GM12878 (cell line): ENCODE data around the gene NDC1. TPM values are rescaled to one million over a fixed set of nuclear protein-coding genes. Genes with fewer than 3 reads are reported as not detected.
A peak's percentile ranks its signal among the peaks of the same experiment; 100 is the strongest.

Experiments
- ATAC-seq: fragments of 200-7000 bp; cut with Tn5 transposase; 3 replicates; pipeline ENCODE4 v1.9.1; 2020; ENCODE audit warnings: mild to moderate bottlenecking, moderate library complexity
- BruUV-seq: library from RNA; stranded (reverse); fragments of 400-500 nt; replicated peaks from 2 replicates; lab custom pipeline; 2021; lab: Mats Ljungman, UMichigan
- CTCF ChIA-PET: fragments of 300-600 bp; sonication (Branson Sonifier 250); formaldehyde crosslinking; extraction: SDS; loops from one replicate; lab custom pipeline; 2021; ENCODE audit warnings: inconsistent platforms; lab: Yijun Ruan, JAX
- POLR2A ChIA-PET: fragments of 350-600 bp; formaldehyde crosslinking; extraction: SDS; loops from one replicate; lab custom pipeline; 2021; ENCODE audit warnings: inconsistent platforms; lab: Charles Lee
- RAD21 ChIA-PET: fragments of 300-600 bp; sonication (Branson Sonifier 250); formaldehyde crosslinking; loops from one replicate; lab custom pipeline; 2023; ENCODE audit warnings: antibody characterized with exemption; ENCODE audit not compliant: unreplicated experiment; lab: Charles Lee
- SMC1A ChIA-PET: fragments of 300-600 bp; sonication (Branson Sonifier 250); formaldehyde crosslinking; loops from one replicate; lab custom pipeline; 2023; ENCODE audit not compliant: unreplicated experiment, uncharacterized antibody; lab: Charles Lee
- DNase-seq: peaks from one replicate; pipeline ENCODE4 v3.0.0-alpha.2; 2011; ENCODE audit warnings: low read depth, low spot score
- FAIRE-seq: peaks from 3 replicates; lab custom pipeline; 2011; peaks lifted over from hg19 to GRCh38; lab: Jason Lieb, UNC
- H2AFZ ChIP-seq: 2 replicates; pipeline ENCODE4 v1.6.0; 2011; ENCODE audit warnings: low read depth, low read length, control low read depth; ENCODE audit not compliant: control insufficient read depth
- H3K27ac ChIP-seq: 2 replicates; pipeline ENCODE4 v1.5.1; 2011; ENCODE audit warnings: control low read depth; ENCODE audit not compliant: control insufficient read depth, insufficient read depth
- H3K27me3 ChIP-seq, 2 experiments: replicated peaks in 1 of 2; 2 replicates each; pipeline versions ENCODE4 v1.6.0 to v1.6.1; 2011; ENCODE audit warnings: low read length in 1 of 2; ENCODE audit not compliant: control insufficient read depth in 2 of 2, insufficient read depth in 2 of 2
- H3K36me3 ChIP-seq, 2 experiments: 2 replicates each; pipeline ENCODE4 v1.5.1; 2011; ENCODE audit warnings: low read length in 1 of 2; ENCODE audit not compliant: control insufficient read depth in 2 of 2, insufficient read depth in 2 of 2
- H3K4me1 ChIP-seq: 2 replicates; pipeline ENCODE4 v1.6.1; 2011; ENCODE audit warnings: mild to moderate bottlenecking, low read length, moderate library complexity, mixed read lengths; ENCODE audit not compliant: control insufficient read depth, insufficient read depth
- H3K4me2 ChIP-seq: 2 replicates; pipeline ENCODE4 v1.6.0; 2011; ENCODE audit warnings: control low read depth; ENCODE audit not compliant: control insufficient read depth, insufficient read depth
- H3K4me3 ChIP-seq: fragments of 200-600 bp; sonication (generic); 2 replicates; pipeline ENCODE4 v1.5.1; 2016
- H3K79me2 ChIP-seq: 2 replicates; pipeline ENCODE4 v1.6.0; 2011; ENCODE audit warnings: low read length; ENCODE audit not compliant: control insufficient read depth, insufficient read depth
- H3K9ac ChIP-seq: 2 replicates; pipeline ENCODE4 v1.8.0; 2011; ENCODE audit warnings: low read length, control low read depth, mixed read lengths; ENCODE audit not compliant: control insufficient read depth, insufficient read depth
- H3K9me3 ChIP-seq: replicated peaks from 3 replicates; pipeline ENCODE4 v1.5.1; 2011; ENCODE audit warnings: mild to moderate bottlenecking, low read length; ENCODE audit not compliant: control insufficient read depth, insufficient read depth
- H4K20me1 ChIP-seq: 2 replicates; pipeline ENCODE4 v1.6.0; 2011; ENCODE audit not compliant: control insufficient read depth, insufficient read depth
- NRF1 ChIP-seq: conservative IDR thresholded peaks from 2 replicates; pipeline ENCODE4 v1.6.1; 2011; ENCODE audit warnings: mild to moderate bottlenecking, low read depth, low read length, improper control_type of control experiment
- RBBP5 ChIP-seq: fragments of 200-600 bp; sonication (generic); conservative IDR thresholded peaks from 2 replicates; pipeline ENCODE4 v1.6.1; 2016
- SUZ12 ChIP-seq: fragments of 200-600 bp; sonication (generic); IDR thresholded peaks from one replicate; pipeline ENCODE4 v1.6.1; 2018; ENCODE audit warnings: antibody characterized with exemption, mild to moderate bottlenecking; ENCODE audit not compliant: unreplicated experiment
- WGBS: methylation state at CpG from one replicate; pipeline ENCODE4 v1.1.6; 2016; ENCODE audit warnings: low lambda C conversion rate; ENCODE audit not compliant: insufficient replicate concordance, insufficient coverage; ENCODE audit errors: missing lambda C conversion rate; 5-methylcytosine and 5-hydroxymethylcytosine counted together
- in situ Hi-C: fragments of 300-500 bp; cut with MboI; formaldehyde crosslinking; loops from 9 replicates; pipeline ENCODE4 v1.14.3; 2018; ENCODE audit warnings: mixed read lengths
- intact Hi-C: fragments of 100-400 bp; cut with micrococcal nuclease; formaldehyde crosslinking; loops from one replicate; pipeline ENCODE4 v1.14.2; 2022; ENCODE audit not compliant: unreplicated experiment
- polyA plus RNA-seq, 11 experiments: library from polyadenylated mRNA; depleted of rRNA in 4 of 11; unstranded in 6 of 11; stranded (reverse) in 5 of 11; fragments of >200 nt; fragmentation: Nextera tagmentation in 4 of 11; fragmentation: Illumina TruSeq in 1 of 11; extraction: Ambion mirVana in 4 of 11; extraction: Trizol in 1 of 11; gene quantifications; 1 replicate in 1 of 11; 2 replicates in 10 of 11; pipeline versions ENCODE4 v1.2.1 to v1.2.3, GENCODE V29; 2011 to 2016; ENCODE audit warnings: inconsistent platforms in 2 of 11, missing spikeins in 2 of 11, low read depth in 1 of 11
- total RNA-seq, 4 experiments: library from RNA; depleted of rRNA in 3 of 4; stranded (reverse); fragments of >200 nt in 3 of 4; fragmentation: Illumina TruSeq in 1 of 4; extraction: Trizol in 1 of 4; gene quantifications; 2 replicates each; pipeline versions ENCODE4 v1.2.1 to v1.2.3, GENCODE V29; 2013 to 2021
- TF ChIP-seq, protein P1 (sequence below): IDR thresholded peaks from 2 replicates; pipeline ENCODE4 v1.6.1; 2011; ENCODE audit warnings: borderline replicate concordance, low read depth, mild to moderate bottlenecking, moderate library complexity, low read length; ENCODE audit not compliant: insufficient read depth, poor library complexity, severe bottlenecking

Gene NDC1
- total and polyA plus RNA-seq, 10 of the 15 experiments (the other 5 are each of a cell fraction or from before 2014, with no cell fraction given): 20.2 to 77.6 (median 47.1) TPM

DNA sequence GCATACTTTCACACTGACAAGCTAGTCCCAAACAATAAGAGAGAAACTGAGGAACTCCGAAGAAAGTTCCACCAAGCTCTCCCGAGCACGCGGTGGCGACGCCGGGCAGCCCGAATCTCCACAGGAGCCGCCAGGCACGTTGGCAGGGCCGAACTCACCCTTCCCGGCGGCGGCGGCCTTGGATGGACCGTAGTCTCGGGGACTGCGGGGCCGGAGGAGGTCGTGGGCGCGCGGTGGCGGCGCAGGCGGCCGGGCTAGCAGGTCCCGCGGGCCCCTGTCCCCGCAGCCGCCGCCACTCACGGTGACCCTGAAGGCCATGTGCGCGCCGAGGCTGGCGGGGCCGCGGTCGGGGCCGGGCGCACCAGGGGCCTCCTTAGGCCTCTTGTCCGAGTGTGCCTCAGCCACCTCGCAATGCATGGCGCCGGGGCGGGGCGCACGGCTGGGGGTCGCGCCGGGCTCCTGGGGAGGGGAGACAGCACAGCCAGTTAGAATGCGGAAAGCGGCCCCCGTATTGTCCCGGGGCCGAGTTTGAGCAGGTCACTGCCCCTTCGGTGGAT is 100.4 kb downstream of the NDC1 start:
- no peak overlapping the region for H3K4me2 ChIP-seq
- POLR2A ChIA-PET: no interaction called here
- no peaks in the 10 kb centered on the region for H4K20me1 ChIP-seq
- no peak for ATAC-seq
- WGBS: 19% methylated on average over 47 of the region's 58 CpGs
- no peak for FAIRE-seq
- no peaks in the 10 kb centered on the region for H3K4me1 ChIP-seq
- TF ChIP-seq RBBP5: no peak
- TF ChIP-seq SUZ12: peak; percentile 22
- H3K27ac ChIP-seq: no peak overlapping the region
- H3K9ac ChIP-seq: no peak overlapping the region
- CTCF ChIA-PET: no interaction called here
- H3K4me3 ChIP-seq: no peak overlapping the region
- intact Hi-C loops (no loop called here), in situ Hi-C loops (no loop called here)
- H3K9me3 ChIP-seq: no peaks in the 10 kb centered on the region; the same call in 2 of the 3 replicates
- no peak for DNase-seq
- RAD21 ChIA-PET: no interaction called here
- H3K36me3 ChIP-seq: no peaks in the 10 kb centered on the region
- SMC1A ChIA-PET: no interaction called here
- H3K27me3 ChIP-seq: peaks cover 7 to 13% of the 10 kb centered on the region in 2 experiments
- H2AFZ ChIP-seq: no peak overlapping the region
- BruUV-seq: no TSS peak
- no peaks in the 10 kb centered on the region for H3K79me2 ChIP-seq

DNA sequence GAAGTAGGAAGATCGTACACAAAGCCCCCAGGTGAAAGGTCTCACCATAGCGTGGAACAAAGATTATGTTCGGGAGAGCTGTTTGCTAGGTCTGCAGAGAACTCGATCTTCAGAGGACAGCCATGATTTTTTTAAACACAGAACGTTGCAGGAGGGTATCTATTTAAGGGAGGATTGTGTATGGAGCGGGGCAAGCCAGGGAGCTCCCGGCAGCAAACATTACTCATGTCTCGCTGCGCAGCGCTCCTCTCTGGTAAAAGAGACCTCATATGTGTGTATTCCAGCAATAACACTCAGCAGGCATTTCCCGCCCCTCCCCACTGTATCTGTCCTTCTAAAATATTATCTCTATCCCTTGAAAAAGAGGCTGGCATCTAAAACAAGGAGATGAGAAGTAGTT is 101.8 kb downstream of the NDC1 start:
- no peaks in the 10 kb centered on the region for H3K36me3 ChIP-seq
- intact Hi-C loops: no loop called here
- ChIA-PET RAD21 (no interaction called here), CTCF (no interaction called here), SMC1A (no interaction called here), POLR2A (interaction anchor here (0.5 kb wide), 1 partner anchor 100 kb away, joined by 5 read pairs; no protein-coding TSS in a partner anchor)
- H3K27me3 ChIP-seq: peaks cover 7 to 14% of the 10 kb centered on the region in 2 experiments
- H3K27ac ChIP-seq: no peak overlapping the region
- H4K20me1 ChIP-seq: no peaks in the 10 kb centered on the region
- no peak overlapping the region for H3K4me2 ChIP-seq
- no peak overlapping the region for H3K4me3 ChIP-seq
- DNase-seq (no peak), FAIRE-seq (no peak), ATAC-seq (no peak)
- H3K9ac ChIP-seq: no peak overlapping the region
- H2AFZ ChIP-seq: no peak overlapping the region
- WGBS: 59% methylated on average over 11 of the region's 11 CpGs
- no TSS peak for BruUV-seq
- TF ChIP-seq NRF1: no peak
- TF ChIP-seq, protein P1, sequence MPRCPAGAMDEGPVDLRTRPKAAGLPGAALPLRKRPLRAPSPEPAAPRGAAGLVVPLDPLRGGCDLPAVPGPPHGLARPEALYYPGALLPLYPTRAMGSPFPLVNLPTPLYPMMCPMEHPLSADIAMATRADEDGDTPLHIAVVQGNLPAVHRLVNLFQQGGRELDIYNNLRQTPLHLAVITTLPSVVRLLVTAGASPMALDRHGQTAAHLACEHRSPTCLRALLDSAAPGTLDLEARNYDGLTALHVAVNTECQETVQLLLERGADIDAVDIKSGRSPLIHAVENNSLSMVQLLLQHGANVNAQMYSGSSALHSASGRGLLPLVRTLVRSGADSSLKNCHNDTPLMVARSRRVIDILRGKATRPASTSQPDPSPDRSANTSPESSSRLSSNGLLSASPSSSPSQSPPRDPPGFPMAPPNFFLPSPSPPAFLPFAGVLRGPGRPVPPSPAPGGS: peak; percentile 41
- in situ Hi-C loops: no loop called here
- H3K4me1 ChIP-seq: no peaks in the 10 kb centered on the region
- no peaks in the 10 kb centered on the region for H3K79me2 ChIP-seq
- H3K9me3 ChIP-seq: no peaks in the 10 kb centered on the region
